Measurements from ENCODE around the gene FZD4.
"Not testable (repeated sequence)": the region's sequence is repeated elsewhere in the genome, so short reads cannot be mapped to it uniquely, and the experiment has no call there.

Gene FZD4

GRCh38 chr11:86934926-86935579, 20.1 kb downstream of the FZD4 start:
- DNase-seq, result no peak

DNA sequence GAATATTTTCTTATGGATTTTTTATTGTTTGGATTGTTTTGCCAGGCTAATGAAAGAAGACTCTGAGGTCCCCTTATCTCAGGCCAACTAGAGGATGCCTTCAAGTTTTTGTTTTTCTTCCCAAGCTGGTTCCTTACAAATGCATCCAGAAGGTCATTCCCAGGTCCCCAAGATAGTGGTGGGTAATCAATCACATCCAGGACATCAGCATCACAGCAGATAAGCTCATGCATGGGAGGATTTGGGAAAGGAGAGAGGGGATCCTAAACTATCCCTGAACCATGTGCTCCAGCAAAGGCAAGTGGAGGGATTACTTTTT, 20.7 kb downstream of the FZD4 start:
- DNase-seq, result no peak

- no peak for DNase-seq
Measured at GRCh38 chr11:86933891-86934581, 21.2 kb downstream of the FZD4 start.

DNA sequence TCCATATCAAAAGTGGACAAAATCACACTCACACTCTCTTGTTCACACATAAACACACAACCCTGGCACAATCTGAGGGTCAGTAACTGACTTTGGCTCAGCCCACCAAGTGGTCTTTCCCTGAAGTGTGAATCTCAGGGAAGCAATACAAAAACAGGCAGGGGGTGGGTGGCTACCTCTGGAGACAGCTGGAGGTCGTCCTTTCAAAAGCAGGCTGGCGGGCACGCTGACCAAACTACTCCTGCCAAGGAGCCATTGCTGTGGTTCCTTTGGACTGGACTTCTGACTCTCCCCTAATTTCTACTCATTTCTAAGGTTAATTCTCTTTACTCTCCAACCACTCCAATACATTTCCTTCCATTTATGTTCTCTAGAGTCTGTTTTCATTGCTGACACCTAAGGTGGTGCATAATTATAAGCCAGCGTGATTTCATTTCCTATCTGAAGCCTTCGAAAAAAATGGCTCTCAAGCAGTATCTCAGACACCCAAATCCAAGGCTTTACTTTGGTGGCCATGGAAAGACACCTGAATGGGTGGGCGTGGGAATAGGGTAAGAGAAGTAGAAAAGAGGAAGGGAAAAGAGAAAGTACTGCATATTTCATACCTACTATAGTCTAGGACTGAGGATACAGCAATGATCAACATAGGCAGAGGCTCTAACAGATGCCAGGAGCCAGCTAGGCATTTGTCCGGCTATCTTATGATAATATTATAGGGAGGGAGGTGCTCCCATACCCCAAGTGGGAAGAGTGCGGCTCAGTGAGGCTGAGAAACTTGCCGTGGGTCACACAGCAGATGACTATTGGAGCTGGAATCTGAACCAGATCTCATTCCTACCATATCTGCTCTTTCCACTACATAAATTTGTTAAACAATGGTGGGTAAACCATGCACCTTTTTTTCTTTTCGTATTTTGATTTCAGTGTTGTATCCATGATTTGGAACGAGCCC, 22.0 kb downstream of the FZD4 start:
- no peak for DNase-seq

DNA sequence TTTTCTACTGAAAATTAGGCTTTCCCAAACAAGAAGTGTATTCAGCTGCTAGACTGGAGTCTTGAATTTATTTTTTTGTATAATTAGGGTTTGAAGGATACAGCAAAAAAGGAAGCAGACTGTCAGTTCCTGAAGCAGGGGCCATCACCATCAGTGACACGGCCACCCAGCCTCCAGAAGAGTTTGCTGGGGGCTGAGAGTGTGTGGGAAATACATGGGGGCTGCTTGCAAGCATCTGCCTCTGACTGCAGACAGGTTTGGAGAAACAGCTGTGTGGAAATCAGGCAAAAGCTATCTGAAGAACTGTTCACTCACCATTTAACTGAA, 23.0 kb downstream of the FZD4 start:
- no peak for DNase-seq

GRCh38 chr11:86931548-86932258, 23.5 kb downstream of the FZD4 start:
- no peak for DNase-seq

GRCh38 chr11:86930957-86931547, 24.1 kb downstream of the FZD4 start:
- no peak for DNase-seq

DNA sequence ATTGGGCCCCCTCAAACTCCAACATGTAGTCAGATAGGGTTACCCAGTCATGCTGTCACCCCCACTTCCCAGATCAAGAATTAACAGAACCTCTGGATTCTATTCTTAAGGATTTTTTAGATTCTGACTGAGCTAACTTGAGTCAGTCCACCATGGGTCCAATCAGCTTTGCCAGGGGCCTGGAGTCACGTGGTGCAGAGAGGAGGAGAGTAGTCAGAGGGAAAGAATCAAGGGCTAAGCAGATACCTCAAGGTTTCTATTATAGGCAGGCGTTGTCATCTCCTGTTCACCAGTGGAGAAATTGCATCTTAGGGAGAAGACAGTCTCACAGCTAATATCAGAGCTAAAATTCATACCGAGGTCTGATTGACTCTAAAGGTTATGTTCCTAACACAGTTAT, 28.2 kb downstream of the FZD4 start:
- no peak for DNase-seq

DNA sequence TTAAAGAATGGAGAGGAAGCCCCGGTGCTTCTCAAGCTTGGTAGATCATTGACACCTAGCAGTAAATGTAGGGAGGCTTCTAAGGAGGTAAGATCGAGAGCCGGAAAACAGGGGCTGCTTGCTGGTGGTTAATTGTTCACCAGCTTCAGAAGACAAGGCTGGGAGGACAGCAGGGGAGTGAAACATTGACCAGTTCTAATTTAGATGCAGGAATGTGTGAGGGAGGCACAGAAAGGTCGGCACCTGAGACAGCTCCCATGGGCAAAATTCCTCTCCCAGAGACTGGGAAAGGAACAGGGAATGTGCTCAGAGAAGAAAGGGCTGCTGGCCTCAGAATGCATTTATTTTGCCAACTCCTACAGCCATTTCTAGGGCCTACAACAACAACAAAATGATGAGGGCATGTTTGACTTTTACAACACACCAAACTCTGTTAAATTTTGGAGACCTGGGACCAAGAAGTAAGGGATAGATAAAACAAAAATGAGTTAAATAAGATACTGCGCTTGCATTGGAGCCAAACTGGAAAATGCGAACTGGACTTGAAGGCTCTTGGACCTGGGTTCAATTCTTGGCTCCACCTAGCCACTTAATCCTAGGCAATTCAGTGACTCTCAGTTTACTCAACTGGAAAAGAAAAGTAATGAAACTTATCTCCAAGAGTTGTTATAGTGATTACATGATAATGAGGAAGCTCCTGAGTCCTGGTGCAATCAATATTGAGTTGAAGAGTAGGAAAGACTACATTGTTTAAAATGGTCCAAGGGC, 31.0 kb downstream of the FZD4 start:
- no peak for DNase-seq

DNA sequence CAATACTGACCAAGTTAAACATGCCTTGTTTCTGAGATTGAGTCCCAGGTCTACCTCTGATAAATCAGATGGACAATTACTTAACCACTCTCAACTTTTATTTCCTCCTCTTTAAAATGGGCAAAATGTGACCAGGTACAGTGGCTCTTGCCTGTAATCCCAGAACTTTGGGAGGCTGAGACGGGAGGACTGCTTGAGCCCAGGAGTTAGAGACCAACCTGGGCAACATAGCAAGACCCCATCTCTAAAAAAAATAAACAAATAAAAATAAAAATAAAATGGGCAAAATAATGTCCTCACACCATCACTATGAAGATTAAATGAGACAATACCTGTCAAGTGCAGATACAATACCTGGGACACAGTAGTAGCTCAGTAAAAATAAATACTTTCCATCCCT, 33.0 kb downstream of the FZD4 start:
- DNase-seq, result no peak

- DNase-seq, result peak; percentile 12
Measured at GRCh38 chr11:86919557-86920210, 35.5 kb downstream of the FZD4 start.

GRCh38 chr11:86918973-86919372, 36.2 kb downstream of the FZD4 start:
- DNase-seq, result no peak

DNA sequence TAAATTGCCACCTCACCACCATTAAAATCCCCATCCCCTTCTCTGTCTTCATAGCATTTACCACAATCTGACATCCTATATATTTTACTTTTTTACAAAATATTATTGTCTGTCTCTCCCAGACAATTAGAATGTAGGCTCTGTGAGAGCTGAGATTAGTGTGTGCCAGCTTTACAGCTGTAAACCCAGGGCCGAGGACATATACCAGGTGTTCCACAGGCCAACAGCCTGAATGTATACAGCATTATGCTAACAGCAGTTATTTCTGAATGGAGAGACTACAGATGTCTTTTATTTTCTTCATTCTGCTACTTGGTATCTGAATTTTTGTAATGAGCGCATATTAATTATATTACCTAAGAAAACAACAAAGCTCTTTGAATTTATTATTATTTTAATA, 36.7 kb downstream of the FZD4 start:
- DNase-seq, result no peak

GRCh38 chr11:86917589-86917988, 37.6 kb downstream of the FZD4 start:
- DNase-seq, result no peak

DNA sequence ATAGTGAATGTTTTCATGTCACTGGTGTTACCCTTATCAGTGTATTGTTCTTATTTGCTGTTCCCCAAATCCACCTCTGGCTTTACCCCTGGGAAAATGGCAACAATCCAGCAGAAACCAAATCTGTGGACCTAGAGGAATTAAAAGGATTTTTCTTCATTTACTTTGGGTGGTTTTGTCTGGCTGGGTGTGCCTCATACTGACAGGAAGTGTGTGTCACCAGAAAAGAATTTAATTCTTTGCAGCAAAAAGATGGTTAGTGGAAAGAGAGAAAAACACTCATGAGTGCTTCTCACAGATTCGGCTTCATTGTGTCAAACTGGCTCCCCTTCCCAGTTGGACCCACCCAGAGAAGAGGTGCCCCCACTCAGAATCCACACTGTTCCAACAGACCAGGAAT, 38.9 kb downstream of the FZD4 start:
- no peak for DNase-seq

GRCh38 chr11:86915850-86916249, 39.3 kb downstream of the FZD4 start:
- not testable (repeated sequence) for DNase-seq

DNA sequence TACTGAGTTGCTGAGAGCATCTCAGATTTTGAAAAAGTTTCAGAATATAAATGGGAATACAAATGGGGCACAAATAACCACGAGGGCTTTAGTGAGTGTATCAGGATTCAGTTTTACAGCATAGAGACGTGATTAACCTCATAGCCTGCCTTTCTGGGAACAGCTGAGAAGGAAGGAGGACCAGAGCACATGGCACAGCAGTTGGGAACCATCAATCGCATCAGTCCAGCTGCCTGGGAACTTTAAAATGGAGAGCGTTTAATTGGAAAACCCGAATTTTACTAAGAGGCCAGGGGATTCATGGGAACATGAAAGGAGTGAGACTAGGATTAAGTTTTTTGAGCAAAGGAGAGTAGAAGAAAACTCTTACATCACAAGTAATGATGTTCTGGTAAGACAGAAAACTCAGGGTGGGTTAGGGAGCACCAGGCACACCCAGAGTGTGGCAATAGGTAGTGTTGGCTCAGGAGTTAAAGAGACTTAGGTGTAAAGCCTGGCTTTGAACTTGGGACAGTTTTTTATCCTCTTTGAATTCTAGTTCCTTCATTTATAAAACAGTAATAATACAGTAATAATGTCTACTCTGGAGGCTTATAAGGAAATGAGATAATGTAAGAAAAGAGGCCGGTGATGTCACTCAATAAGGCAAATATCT, 40.2 kb downstream of the FZD4 start:
- DNase-seq, result no peak

DNA sequence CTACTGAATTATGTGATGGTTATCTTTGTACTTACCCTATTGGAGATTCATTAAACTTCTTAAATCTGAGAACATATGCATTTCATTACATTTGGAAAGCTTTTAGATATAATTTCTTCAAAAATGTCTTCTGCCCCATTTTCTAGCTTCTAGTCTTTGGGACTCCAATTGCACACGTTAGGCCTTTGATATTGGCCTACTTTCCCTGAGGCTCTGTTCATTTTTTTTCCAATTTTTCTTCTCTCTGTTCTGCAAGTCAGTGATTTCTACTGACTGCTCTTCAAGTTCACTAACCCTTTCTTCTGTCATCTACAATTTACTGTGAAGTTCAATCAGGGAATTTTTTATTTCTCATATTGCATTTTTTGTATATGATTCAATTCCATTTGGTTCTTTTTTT, 43.0 kb downstream of the FZD4 start:
- no peak for DNase-seq

DNA sequence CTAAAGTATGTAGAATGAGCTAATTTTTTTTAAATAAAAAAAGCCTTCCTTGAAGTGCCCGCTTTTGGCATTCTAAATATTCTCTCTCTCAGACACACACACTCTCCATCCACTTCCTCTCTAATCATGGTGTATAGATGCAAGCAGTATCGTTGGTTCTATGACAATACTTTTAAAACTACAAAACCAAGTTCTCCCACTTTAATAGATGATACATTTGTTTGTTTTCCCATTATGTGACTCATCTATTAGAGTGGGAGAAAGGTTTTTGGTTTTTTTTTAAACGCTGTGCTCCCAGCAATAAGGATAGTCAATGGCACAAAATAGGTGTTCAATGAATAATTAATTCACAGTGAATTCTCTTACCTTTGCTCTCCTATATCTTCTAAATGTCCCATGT, 44.6 kb downstream of the FZD4 start:
- DNase-seq, result no peak

DNA sequence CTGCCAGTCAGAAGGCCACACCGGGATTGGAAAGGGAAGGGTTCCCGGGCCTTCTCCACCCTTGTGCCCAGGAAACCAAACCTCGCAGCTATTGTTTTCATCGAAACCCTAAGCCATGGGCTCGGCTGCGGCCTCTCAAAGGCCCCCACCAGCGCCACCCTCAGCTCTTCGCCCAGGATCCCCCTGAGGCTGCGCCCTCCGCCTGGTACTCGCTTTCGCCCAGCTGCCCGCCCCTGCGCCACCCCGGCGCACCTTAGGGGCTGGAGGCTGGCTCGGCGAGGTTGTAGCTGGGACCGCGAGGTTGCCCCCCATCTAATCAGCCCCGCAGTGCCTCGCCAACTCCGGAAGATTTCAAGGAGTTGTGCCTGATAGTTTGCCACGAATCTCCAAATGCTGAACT, 49.0 kb downstream of the FZD4 start:
- DNase-seq, result no peak

- DNase-seq, result no peak
Measured at GRCh38 chr11:86905252-86905651, 49.9 kb downstream of the FZD4 start.

All from CD4-positive, alpha-beta T cell treated with Interleukin-12 subunit alpha and Interleukin-12 subunit beta, for 1 hour (primary cell).